SK-N-MC (cell line): ENCODE measurements around the gene CNOT11.
"Not testable (repeated sequence)": the region's sequence is repeated elsewhere in the genome, so short reads cannot be mapped to it uniquely, and the experiment has no call there.

Source experiments
- DNase-seq: peaks from one replicate; pipeline ENCODE4 v3.0.0-alpha.2; 2011; ENCODE audit warnings: low read depth, low spot score
- H3K27ac ChIP-seq: fragments of 200-600 bp; sonication (generic); 2 replicates; pipeline ENCODE4 v1.5.1; 2016; ENCODE audit warnings: mixed run types
- H3K36me3 ChIP-seq: fragments of 200-600 bp; sonication (generic); 2 replicates; pipeline ENCODE4 v1.6.1; 2017; ENCODE audit warnings: antibody characterized with exemption, low read length, mixed read lengths; ENCODE audit not compliant: insufficient read depth
- H3K4me3 ChIP-seq: fragments of 200-600 bp; sonication (generic); 2 replicates; pipeline ENCODE4 v1.5.1; 2016
- H3K9ac ChIP-seq: fragments of 200-600 bp; sonication (generic); 2 replicates; pipeline ENCODE4 v1.8.0; 2017; ENCODE audit warnings: mixed run types, mixed read lengths; ENCODE audit not compliant: insufficient read length
- H3K9me3 ChIP-seq: fragments of 200-600 bp; sonication (generic); 2 replicates; pipeline ENCODE4 v1.6.1; 2017; ENCODE audit warnings: low read depth, mild to moderate bottlenecking, antibody characterized with exemption, low read length, moderate library complexity, mixed read lengths
- EZH2 ChIP-seq: fragments of 200-600 bp; sonication (generic); IDR thresholded peaks from one replicate; pipeline ENCODE4 v1.6.1; 2017; ENCODE audit warnings: antibody characterized with exemption
- FOXP2 ChIP-seq: optimal IDR thresholded peaks from 2 replicates; pipeline ENCODE3; 2011; ENCODE audit warnings: mild to moderate bottlenecking, moderate library complexity; ENCODE audit not compliant: insufficient read depth; ENCODE audit errors: extremely low read length, control extremely low read depth
- POLR2AphosphoS5 ChIP-seq: IDR thresholded peaks from 2 replicates; pipeline ENCODE4 v1.6.1; 2012; ENCODE audit warnings: mild to moderate bottlenecking, low read depth, low read length, borderline replicate concordance

Gene CNOT11

GRCh38 chr2:101252408-101253012, at the start of gene CNOT11:
CNOT11 (plus strand) TSS chr2:101252886; CDS start chr2:101252965, 79 bp downstream.
- Histone ChIP-seq H3K9ac (peak within 1 kb of the TSS; percentile 93), H3K27ac (peak within 1 kb of the TSS; percentile 68), H3K36me3 (peaks cover 4% of the 10 kb centered on the region), H3K9me3 (no peaks in the 10 kb centered on the region), H3K4me3 (peak within 1 kb of the TSS; percentile 93)
- TF ChIP-seq POLR2AphosphoS5 (peak; percentile 98), FOXP2 (peak; percentile 40), EZH2 (no peak)
- DNase-seq = peak; percentile 89

- Histone ChIP-seq H3K9ac (no peak overlapping the region), H3K9me3 (no peaks in the 10 kb centered on the region), H3K27ac (no peak overlapping the region), H3K36me3 (no peaks in the 10 kb centered on the region), H3K4me3 (no peak overlapping the region)
- no peak for TF ChIP-seq POLR2AphosphoS5
- TF ChIP-seq FOXP2 = no peak
- TF ChIP-seq EZH2 = no peak
- no peak for DNase-seq
Measured at GRCh38 chr2:101204400-101205115, 48.1 kb upstream of the CNOT11 start.

DNA sequence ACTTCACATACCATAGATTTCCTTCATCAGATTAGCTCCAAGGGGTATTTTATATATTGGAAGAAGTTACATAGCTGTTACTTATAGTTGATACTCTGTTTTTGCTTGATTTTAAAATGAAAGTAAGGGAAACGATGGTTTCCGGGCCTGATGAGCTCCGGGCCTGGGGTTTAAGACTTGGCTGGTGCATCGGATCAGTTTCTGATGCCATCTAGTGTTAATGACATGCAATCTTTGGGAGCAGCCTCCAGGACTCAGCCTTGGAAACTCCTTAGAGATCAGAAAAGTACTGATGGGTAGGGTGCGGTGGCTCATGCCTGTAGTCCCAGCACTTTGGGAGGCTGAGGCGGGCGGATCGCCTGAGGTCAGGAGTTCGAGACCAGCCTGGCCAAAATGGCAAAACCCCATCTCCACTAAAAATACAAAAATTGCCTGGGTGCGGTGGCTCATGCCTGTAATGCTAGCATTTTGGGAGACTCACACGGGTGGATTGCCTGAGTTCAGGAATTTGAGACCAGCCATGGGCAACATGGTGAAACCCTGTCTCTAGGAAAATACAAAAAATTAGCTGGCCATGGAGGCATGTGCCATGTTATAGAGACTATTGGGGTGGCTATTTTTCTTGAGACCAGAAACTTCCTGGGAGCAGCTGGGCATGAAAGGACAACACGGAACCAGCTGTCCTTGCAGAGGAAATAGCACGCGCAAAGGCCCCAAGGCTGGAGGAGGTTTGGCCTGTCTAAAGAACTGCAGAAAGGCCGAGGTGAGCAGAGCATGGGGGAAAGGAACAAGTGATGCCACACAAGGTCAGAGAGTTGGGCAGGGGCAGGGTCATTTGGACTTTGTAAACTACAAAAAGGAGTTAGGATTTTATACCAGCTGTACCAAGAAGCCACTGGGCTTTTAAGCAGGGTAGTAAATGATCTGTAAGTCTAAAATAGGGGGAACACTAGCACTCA, 46.9 kb upstream of the CNOT11 start:
- TF ChIP-seq EZH2 (no peak), FOXP2 (no peak)
- Histone ChIP-seq H3K4me3 (peak overlapping the region; percentile 51), H3K9ac (peak overlapping the region; percentile 72), H3K27ac (no peak overlapping the region), H3K36me3 (no peaks in the 10 kb centered on the region), H3K9me3 (no peaks in the 10 kb centered on the region)
- DNase-seq = peak; percentile 39

GRCh38 chr2:101208830-101209229, 43.9 kb upstream of the CNOT11 start:
- Histone ChIP-seq H3K9me3 (no peaks in the 10 kb centered on the region), H3K9ac (no peak overlapping the region), H3K36me3 (no peaks in the 10 kb centered on the region), H3K27ac (no peak overlapping the region), H3K4me3 (no peak overlapping the region)
- TF ChIP-seq POLR2AphosphoS5 (no peak), FOXP2 (no peak), EZH2 (no peak)
- no peak for DNase-seq

DNA sequence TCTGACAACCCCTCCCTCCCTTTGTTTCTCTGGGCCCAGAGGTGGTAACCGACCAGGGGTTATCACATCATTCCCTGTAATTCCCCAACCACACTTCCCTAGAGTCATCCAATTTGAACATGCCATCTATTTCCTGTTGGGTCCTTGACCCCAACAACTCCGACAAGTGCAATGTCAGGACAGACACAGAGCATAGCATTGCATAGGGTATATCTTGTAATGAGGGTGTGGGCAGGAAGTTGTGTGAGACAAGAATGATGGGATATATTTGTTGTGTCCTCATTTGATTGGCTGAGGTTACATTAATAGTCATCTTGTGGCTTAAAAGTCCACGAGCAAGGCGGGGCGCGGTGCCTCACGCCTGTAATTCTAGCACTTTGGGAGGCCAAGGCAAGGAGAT, 33.4 kb upstream of the CNOT11 start:
- Histone ChIP-seq H3K36me3 (no peaks in the 10 kb centered on the region), H3K27ac (no peak overlapping the region), H3K9me3 (no peaks in the 10 kb centered on the region), H3K9ac (no peak overlapping the region), H3K4me3 (no peak overlapping the region)
- DNase-seq = no peak
- no peak for TF ChIP-seq EZH2
- no peak for TF ChIP-seq FOXP2
- no peak for TF ChIP-seq POLR2AphosphoS5

DNA sequence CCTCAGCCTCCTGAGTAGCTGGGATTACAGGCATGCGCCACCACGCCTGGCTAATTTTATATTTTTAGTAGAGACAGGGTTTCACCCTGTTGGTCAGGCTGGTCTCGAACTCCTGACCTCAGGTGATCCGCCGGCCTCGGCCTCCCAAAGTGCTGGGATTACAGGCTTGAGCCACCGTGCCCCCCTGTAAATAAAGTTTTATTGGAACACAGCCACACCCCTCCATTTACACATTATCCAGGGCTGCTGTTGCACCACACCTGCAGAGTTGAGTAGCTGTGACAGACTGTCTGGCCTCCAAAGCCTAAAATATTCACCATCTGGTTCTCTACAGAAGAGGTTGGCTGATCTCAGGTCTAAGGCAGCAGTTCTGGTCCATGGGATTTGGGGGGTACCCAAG, 32.6 kb upstream of the CNOT11 start:
- H3K36me3 ChIP-seq, DNase-seq, H3K9me3 ChIP-seq, H3K27ac ChIP-seq, H3K4me3 ChIP-seq, H3K9ac ChIP-seq: not testable (repeated sequence)

- Histone ChIP-seq H3K9ac (no peak overlapping the region), H3K36me3 (no peaks in the 10 kb centered on the region), H3K9me3 (no peaks in the 10 kb centered on the region), H3K4me3 (no peak overlapping the region), H3K27ac (no peak overlapping the region)
- no peak for DNase-seq
- TF ChIP-seq FOXP2 (no peak), EZH2 (no peak), POLR2AphosphoS5 (no peak)
Measured at GRCh38 chr2:101223814-101224231, 28.9 kb upstream of the CNOT11 start.

- Histone ChIP-seq H3K9ac (no peak overlapping the region), H3K4me3 (no peak overlapping the region), H3K36me3 (no peaks in the 10 kb centered on the region), H3K9me3 (no peaks in the 10 kb centered on the region), H3K27ac (no peak overlapping the region)
- DNase-seq = no peak
- no peak for TF ChIP-seq FOXP2
- TF ChIP-seq POLR2AphosphoS5 = no peak
- no peak for TF ChIP-seq EZH2
Measured at GRCh38 chr2:101230541-101231001, 22.1 kb upstream of the CNOT11 start.
